Measurements from ENCODE around the gene APBA1.

Gene APBA1

GRCh38 chr9:69472101-69472620 is 200.0 kb downstream of the APBA1 start:
- DNase-seq (ENCODE audit: low spot score) = no peak

GRCh38 chr9:69471433-69471832 is 200.7 kb downstream of the APBA1 start:
- no peak for DNase-seq (ENCODE audit: low spot score)

- DNase-seq (ENCODE audit: low spot score) = no peak
These were observed 201.8 kb downstream of the APBA1 start for GRCh38 chr9:69470186-69470977.

GRCh38 chr9:69469136-69469535 is 203.0 kb downstream of the APBA1 start:
- no peak for DNase-seq (ENCODE audit: low spot score)

- no peak for DNase-seq (ENCODE audit: low spot score)
These were observed 203.8 kb downstream of the APBA1 start for GRCh38 chr9:69468380-69468779.

- DNase-seq (ENCODE audit: low spot score) = no peak
These were observed 206.0 kb downstream of the APBA1 start for GRCh38 chr9:69466151-69466550.

GRCh38 chr9:69465473-69465872 is 206.7 kb downstream of the APBA1 start:
- no peak for DNase-seq (ENCODE audit: low spot score)

- DNase-seq (ENCODE audit: low spot score) = no peak
These were observed 208.6 kb downstream of the APBA1 start for GRCh38 chr9:69463497-69464068.

GRCh38 chr9:69462394-69462793 is 209.8 kb downstream of the APBA1 start:
- no peak for DNase-seq (ENCODE audit: low spot score)

- no peak for DNase-seq (ENCODE audit: low spot score)
These were observed 210.9 kb downstream of the APBA1 start for GRCh38 chr9:69461103-69461887.

GRCh38 chr9:69460012-69460411 is 212.2 kb downstream of the APBA1 start:
- no peak for DNase-seq (ENCODE audit: low spot score)

- DNase-seq (ENCODE audit: low spot score) = no peak
These were observed 214.0 kb downstream of the APBA1 start for GRCh38 chr9:69458176-69458575.

- DNase-seq (ENCODE audit: low spot score) = no peak
These were observed 216.0 kb downstream of the APBA1 start for GRCh38 chr9:69456201-69456600.

GRCh38 chr9:69455311-69455710 is 216.9 kb downstream of the APBA1 start:
- DNase-seq (ENCODE audit: low spot score) = no peak

GRCh38 chr9:69454321-69454720 is 217.8 kb downstream of the APBA1 start:
- no peak for DNase-seq (ENCODE audit: low spot score)

- DNase-seq (ENCODE audit: low spot score) = no peak
These were observed 218.4 kb downstream of the APBA1 start for GRCh38 chr9:69453746-69454145.

- DNase-seq (ENCODE audit: low spot score) = peak; percentile 67
These were observed 219.9 kb downstream of the APBA1 start for GRCh38 chr9:69452110-69452782.

GRCh38 chr9:69446496-69446895 is 225.7 kb downstream of the APBA1 start:
- DNase-seq (ENCODE audit: low spot score) = no peak

- DNase-seq (ENCODE audit: low spot score) = no peak
These were observed 226.9 kb downstream of the APBA1 start for GRCh38 chr9:69445251-69445650.

- DNase-seq (ENCODE audit: low spot score) = no peak
These were observed 227.4 kb downstream of the APBA1 start for GRCh38 chr9:69444791-69445190.

GRCh38 chr9:69444021-69444420 is 228.2 kb downstream of the APBA1 start:
- DNase-seq (ENCODE audit: low spot score) = no peak

GRCh38 chr9:69443178-69443577 is 229.0 kb downstream of the APBA1 start:
- peak; percentile 29 for DNase-seq (ENCODE audit: low spot score)
